WTC11 (cell line): ENCODE data around the gene SERPINE2. TPM values are rescaled to one million over a fixed set of nuclear protein-coding genes. Genes with fewer than 3 reads are reported as not detected.

Experiments used
- ATAC-seq: fragments of 200-7000 bp; cut with Tn5 transposase; 2 replicates; pipeline ENCODE4 v1.10.0; 2021; ENCODE audit warnings: mild to moderate bottlenecking, moderate library complexity
- CTCF ChIA-PET: fragments of 300-600 bp; sonication (Branson Sonifier 250); formaldehyde crosslinking; loops from one replicate; lab custom pipeline; 2021; ENCODE audit warnings: antibody characterized with exemption; lab: Charles Lee
- POLR2A ChIA-PET: fragments of 350-600 bp; sonication (Branson Sonifier 250); formaldehyde crosslinking; loops from one replicate; lab custom pipeline; 2021; ENCODE audit warnings: antibody characterized with exemption; lab: Charles Lee
- DNase-seq: peaks from one replicate; pipeline ENCODE4 v3.0.0; 2021; ENCODE audit warnings: low spot score
- H3K27ac Mint-ChIP-seq: 2 replicates; pipeline ENCODE4 v1.8.0; 2021; ENCODE audit warnings: mixed read lengths
- H3K27me3 Mint-ChIP-seq: 2 replicates; pipeline ENCODE4 v1.8.0; 2021; ENCODE audit warnings: low read depth, mild to moderate bottlenecking, moderate library complexity, mixed read lengths
- H3K36me3 Mint-ChIP-seq: 2 replicates; pipeline ENCODE4 v1.8.0; 2021; ENCODE audit warnings: mixed read lengths
- H3K4me1 Mint-ChIP-seq: 2 replicates; pipeline ENCODE4 v1.8.0; 2022; ENCODE audit warnings: mixed read lengths
- H3K4me3 Mint-ChIP-seq: 2 replicates; pipeline ENCODE4 v1.8.0; 2021; ENCODE audit warnings: mild to moderate bottlenecking, moderate library complexity, mixed read lengths
- H3K9me3 Mint-ChIP-seq: 2 replicates; pipeline ENCODE4 v1.8.0; 2021; ENCODE audit warnings: mixed read lengths
- EMX1 ChIP-seq: fragments of 250-450 bp; sonication (Bioruptor Pico); IDR thresholded peaks from 2 replicates; pipeline ENCODE4 v1.8.0; 2021; ENCODE audit warnings: mild to moderate bottlenecking
- ESRRA ChIP-seq: sonication (generic); formaldehyde crosslinking; IDR thresholded peaks from 2 replicates; pipeline ENCODE4 v1.8.1; 2022; ENCODE audit warnings: mild to moderate bottlenecking, missing genetic modification reagents, borderline replicate concordance
- ETV6 ChIP-seq: sonication (generic); formaldehyde crosslinking; IDR thresholded peaks from 2 replicates; pipeline ENCODE4 v1.8.1; 2022; ENCODE audit warnings: mild to moderate bottlenecking, missing genetic modification reagents
- FOXJ3 ChIP-seq: sonication (generic); formaldehyde crosslinking; IDR thresholded peaks from 2 replicates; pipeline ENCODE4 v1.9.0; 2021; ENCODE audit warnings: missing genetic modification reagents, mild to moderate bottlenecking, borderline replicate concordance
- GTF2I ChIP-seq: fragments of 250-450 bp; sonication (Bioruptor Pico); conservative IDR thresholded peaks from 2 replicates; pipeline ENCODE4 v1.4.0; 2021; ENCODE audit warnings: mild to moderate bottlenecking
- NFATC4 ChIP-seq: fragments of 250-450 bp; sonication (Bioruptor Pico); IDR thresholded peaks from 2 replicates; pipeline ENCODE4 v1.9.0; 2021; ENCODE audit warnings: mild to moderate bottlenecking
- NFE2L1 ChIP-seq: sonication (generic); formaldehyde crosslinking; IDR thresholded peaks from 2 replicates; pipeline ENCODE4 v1.8.1; 2023; ENCODE audit warnings: missing genetic modification reagents
- NFYB ChIP-seq: sonication (generic); formaldehyde crosslinking; conservative IDR thresholded peaks from 2 replicates; pipeline ENCODE4 v1.8.0; 2022; ENCODE audit warnings: low read depth, missing genetic modification reagents
- SMAD3 ChIP-seq: sonication (generic); formaldehyde crosslinking; IDR thresholded peaks from 2 replicates; pipeline ENCODE4 v1.8.0; 2022; ENCODE audit warnings: missing genetic modification reagents, mild to moderate bottlenecking, borderline replicate concordance
- TCF7 ChIP-seq: sonication (generic); formaldehyde crosslinking; IDR thresholded peaks from 2 replicates; pipeline ENCODE4 v1.8.0; 2022; ENCODE audit warnings: mild to moderate bottlenecking, low read depth, missing genetic modification reagents, moderate library complexity
- ZNF121 ChIP-seq: sonication (generic); formaldehyde crosslinking; IDR thresholded peaks from 2 replicates; pipeline ENCODE4 v1.8.0; 2023; ENCODE audit warnings: missing genetic modification reagents
- total RNA-seq: library from RNA; stranded (reverse); gene quantifications from 3 replicates; pipeline ENCODE4 v1.2.3, GENCODE V29; 2021
- TF ChIP-seq, protein P1 (sequence below): fragments of 250-450 bp; sonication (Bioruptor Pico); IDR thresholded peaks from 2 replicates; pipeline ENCODE4 v1.8.0; 2021; ENCODE audit warnings: mild to moderate bottlenecking
- TF ChIP-seq, protein P2 (sequence below): sonication (generic); formaldehyde crosslinking; IDR thresholded peaks from 2 replicates; pipeline ENCODE4 v1.8.0; 2023; ENCODE audit warnings: mild to moderate bottlenecking, missing genetic modification reagents
- TF ChIP-seq, protein P3 (sequence below): fragments of 250-450 bp; sonication (Bioruptor Pico); IDR thresholded peaks from 2 replicates; pipeline ENCODE4 v1.9.0; 2021; ENCODE audit warnings: moderate library complexity, mild to moderate bottlenecking, inconsistent platforms, borderline replicate concordance
- TF ChIP-seq, protein P4 (sequence below): sonication (generic); formaldehyde crosslinking; IDR thresholded peaks from 2 replicates; pipeline ENCODE4 v1.8.1; 2023; ENCODE audit warnings: mild to moderate bottlenecking, missing genetic modification reagents, borderline replicate concordance
- TF ChIP-seq, protein P5 (sequence below): sonication (generic); formaldehyde crosslinking; IDR thresholded peaks from 2 replicates; pipeline ENCODE4 v1.8.0; 2023; ENCODE audit warnings: missing genetic modification reagents, mild to moderate bottlenecking, borderline replicate concordance
- TF ChIP-seq, protein P6 (sequence below): sonication (generic); formaldehyde crosslinking; IDR thresholded peaks from 2 replicates; pipeline ENCODE4 v1.8.1; 2022; ENCODE audit warnings: low read depth, mild to moderate bottlenecking, moderate library complexity, missing genetic modification reagents, borderline replicate concordance
- TF ChIP-seq, protein P7 (sequence below): sonication (generic); formaldehyde crosslinking; IDR thresholded peaks from 2 replicates; pipeline ENCODE4 v1.8.0; 2022; ENCODE audit warnings: mild to moderate bottlenecking, missing genetic modification reagents

Gene SERPINE2
- total RNA-seq, 1 experiment from 2014 or later = 60.4 TPM

DNA sequence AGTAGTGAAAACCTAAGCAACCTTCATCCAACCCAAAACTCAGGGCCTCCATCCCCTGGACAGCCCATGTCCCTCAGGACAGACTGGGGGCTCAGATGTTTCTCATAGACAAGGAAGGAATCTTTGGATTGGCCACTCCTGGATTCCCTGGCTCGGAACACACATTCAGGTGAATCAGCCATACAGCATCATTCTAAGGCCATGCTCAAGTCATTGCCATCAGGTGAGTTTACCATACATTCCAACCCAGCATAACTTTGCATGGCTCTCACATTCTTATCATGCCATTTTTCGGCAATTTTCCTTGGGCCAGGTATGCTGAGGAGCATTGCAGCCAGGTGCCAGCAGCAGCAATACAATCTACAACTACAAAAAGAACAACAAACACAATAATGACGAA lies 34.6 kb upstream of the SERPINE2 start:
- no peaks in the 10 kb centered on the region for H3K4me1 Mint-ChIP-seq
- no peaks in the 10 kb centered on the region for H3K27me3 Mint-ChIP-seq
- no peak overlapping the region for H3K4me3 Mint-ChIP-seq
- ATAC-seq = no peak
- ChIA-PET CTCF (no interaction called here), POLR2A (no interaction called here)
- no peaks in the 10 kb centered on the region for H3K36me3 Mint-ChIP-seq
- no peak for DNase-seq
- TF ChIP-seq EMX1 (CRISPR knock-in tag) = no peak
- TF ChIP-seq, protein P1, sequence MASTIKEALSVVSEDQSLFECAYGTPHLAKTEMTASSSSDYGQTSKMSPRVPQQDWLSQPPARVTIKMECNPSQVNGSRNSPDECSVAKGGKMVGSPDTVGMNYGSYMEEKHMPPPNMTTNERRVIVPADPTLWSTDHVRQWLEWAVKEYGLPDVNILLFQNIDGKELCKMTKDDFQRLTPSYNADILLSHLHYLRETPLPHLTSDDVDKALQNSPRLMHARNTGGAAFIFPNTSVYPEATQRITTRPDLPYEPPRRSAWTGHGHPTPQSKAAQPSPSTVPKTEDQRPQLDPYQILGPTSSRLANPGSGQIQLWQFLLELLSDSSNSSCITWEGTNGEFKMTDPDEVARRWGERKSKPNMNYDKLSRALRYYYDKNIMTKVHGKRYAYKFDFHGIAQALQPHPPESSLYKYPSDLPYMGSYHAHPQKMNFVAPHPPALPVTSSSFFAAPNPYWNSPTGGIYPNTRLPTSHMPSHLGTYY (CRISPR knock-in tag) = no peak
- no peak for TF ChIP-seq GTF2I
- TF ChIP-seq, protein P2, sequence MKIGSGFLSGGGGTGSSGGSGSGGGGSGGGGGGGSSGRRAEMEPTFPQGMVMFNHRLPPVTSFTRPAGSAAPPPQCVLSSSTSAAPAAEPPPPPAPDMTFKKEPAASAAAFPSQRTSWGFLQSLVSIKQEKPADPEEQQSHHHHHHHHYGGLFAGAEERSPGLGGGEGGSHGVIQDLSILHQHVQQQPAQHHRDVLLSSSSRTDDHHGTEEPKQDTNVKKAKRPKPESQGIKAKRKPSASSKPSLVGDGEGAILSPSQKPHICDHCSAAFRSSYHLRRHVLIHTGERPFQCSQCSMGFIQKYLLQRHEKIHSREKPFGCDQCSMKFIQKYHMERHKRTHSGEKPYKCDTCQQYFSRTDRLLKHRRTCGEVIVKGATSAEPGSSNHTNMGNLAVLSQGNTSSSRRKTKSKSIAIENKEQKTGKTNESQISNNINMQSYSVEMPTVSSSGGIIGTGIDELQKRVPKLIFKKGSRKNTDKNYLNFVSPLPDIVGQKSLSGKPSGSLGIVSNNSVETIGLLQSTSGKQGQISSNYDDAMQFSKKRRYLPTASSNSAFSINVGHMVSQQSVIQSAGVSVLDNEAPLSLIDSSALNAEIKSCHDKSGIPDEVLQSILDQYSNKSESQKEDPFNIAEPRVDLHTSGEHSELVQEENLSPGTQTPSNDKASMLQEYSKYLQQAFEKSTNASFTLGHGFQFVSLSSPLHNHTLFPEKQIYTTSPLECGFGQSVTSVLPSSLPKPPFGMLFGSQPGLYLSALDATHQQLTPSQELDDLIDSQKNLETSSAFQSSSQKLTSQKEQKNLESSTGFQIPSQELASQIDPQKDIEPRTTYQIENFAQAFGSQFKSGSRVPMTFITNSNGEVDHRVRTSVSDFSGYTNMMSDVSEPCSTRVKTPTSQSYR = no peak
- TF ChIP-seq ETV6 (CRISPR knock-in tag) = no peak
- TF ChIP-seq NFE2L1 = no peak
- TF ChIP-seq, protein P3, sequence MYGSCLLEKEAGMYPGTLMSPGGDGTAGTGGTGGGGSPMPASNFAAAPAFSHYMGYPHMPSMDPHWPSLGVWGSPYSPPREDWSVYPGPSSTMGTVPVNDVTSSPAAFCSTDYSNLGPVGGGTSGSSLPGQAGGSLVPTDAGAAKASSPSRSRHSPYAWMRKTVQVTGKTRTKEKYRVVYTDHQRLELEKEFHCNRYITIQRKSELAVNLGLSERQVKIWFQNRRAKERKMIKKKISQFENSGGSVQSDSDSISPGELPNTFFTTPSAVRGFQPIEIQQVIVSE (CRISPR knock-in tag) = no peak
- H3K9me3 Mint-ChIP-seq = peaks cover 9% of the 10 kb centered on the region; the same call in 1 of the 2 replicates
- no peak overlapping the region for H3K27ac Mint-ChIP-seq

DNA sequence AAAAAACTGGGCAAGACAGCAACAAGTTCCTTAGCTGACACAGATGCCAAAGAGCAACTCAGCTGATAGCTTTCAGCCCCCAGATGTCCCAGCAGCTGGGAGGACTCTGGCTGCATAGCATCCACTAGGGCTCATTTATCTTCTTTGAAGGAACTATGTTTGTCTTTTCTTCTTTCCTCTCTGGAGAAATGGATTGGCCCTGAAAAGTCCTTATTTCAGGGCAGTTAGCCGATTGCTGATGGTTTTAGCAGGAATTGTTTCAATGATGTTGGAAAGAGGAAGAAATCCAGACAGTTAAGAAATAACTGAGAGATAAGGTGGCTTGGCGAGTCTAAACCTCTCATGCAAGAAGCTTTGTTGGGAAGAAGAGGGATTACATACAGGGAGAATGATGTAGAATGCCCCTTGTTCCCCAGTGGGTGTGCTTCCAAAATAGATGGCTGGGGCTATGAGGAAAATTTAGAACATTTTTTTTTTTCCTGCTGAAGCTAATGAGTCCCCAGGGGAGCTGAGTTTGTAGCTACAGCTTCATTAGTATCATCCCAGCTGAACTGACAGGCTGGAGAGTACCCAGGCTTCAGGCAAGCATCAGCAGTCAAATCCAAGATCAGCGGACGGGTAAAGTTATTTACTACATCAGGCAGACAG lies 33.6 kb upstream of the SERPINE2 start:
- Mint-ChIP-seq H3K4me1 (no peaks in the 10 kb centered on the region), H3K9me3 (peaks cover 9% of the 10 kb centered on the region; the same call in 1 of the 2 replicates), H3K27ac (no peak overlapping the region), H3K36me3 (no peaks in the 10 kb centered on the region), H3K4me3 (no peak overlapping the region), H3K27me3 (no peaks in the 10 kb centered on the region)
- ChIA-PET CTCF (interaction anchor here (0.7 kb wide), 1 partner anchor 103 kb away, joined by 3 read pairs; no protein-coding TSS in a partner anchor), POLR2A (no interaction called here)
- DNase-seq (no peak), ATAC-seq (no peak)
- TF ChIP-seq, protein P4, sequence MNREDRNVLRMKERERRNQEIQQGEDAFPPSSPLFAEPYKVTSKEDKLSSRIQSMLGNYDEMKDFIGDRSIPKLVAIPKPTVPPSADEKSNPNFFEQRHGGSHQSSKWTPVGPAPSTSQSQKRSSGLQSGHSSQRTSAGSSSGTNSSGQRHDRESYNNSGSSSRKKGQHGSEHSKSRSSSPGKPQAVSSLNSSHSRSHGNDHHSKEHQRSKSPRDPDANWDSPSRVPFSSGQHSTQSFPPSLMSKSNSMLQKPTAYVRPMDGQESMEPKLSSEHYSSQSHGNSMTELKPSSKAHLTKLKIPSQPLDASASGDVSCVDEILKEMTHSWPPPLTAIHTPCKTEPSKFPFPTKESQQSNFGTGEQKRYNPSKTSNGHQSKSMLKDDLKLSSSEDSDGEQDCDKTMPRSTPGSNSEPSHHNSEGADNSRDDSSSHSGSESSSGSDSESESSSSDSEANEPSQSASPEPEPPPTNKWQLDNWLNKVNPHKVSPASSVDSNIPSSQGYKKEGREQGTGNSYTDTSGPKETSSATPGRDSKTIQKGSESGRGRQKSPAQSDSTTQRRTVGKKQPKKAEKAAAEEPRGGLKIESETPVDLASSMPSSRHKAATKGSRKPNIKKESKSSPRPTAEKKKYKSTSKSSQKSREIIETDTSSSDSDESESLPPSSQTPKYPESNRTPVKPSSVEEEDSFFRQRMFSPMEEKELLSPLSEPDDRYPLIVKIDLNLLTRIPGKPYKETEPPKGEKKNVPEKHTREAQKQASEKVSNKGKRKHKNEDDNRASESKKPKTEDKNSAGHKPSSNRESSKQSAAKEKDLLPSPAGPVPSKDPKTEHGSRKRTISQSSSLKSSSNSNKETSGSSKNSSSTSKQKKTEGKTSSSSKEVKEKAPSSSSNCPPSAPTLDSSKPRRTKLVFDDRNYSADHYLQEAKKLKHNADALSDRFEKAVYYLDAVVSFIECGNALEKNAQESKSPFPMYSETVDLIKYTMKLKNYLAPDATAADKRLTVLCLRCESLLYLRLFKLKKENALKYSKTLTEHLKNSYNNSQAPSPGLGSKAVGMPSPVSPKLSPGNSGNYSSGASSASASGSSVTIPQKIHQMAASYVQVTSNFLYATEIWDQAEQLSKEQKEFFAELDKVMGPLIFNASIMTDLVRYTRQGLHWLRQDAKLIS (CRISPR knock-in tag) = no peak
- TF ChIP-seq FOXJ3 (CRISPR knock-in tag) (no peak), TCF7 (no peak), NFATC4 (CRISPR knock-in tag) (no peak), NFYB (CRISPR knock-in tag) (no peak), ZNF121 (CRISPR knock-in tag) (no peak), ESRRA (no peak), SMAD3 (CRISPR knock-in tag) (no peak)
- TF ChIP-seq, protein P5, sequence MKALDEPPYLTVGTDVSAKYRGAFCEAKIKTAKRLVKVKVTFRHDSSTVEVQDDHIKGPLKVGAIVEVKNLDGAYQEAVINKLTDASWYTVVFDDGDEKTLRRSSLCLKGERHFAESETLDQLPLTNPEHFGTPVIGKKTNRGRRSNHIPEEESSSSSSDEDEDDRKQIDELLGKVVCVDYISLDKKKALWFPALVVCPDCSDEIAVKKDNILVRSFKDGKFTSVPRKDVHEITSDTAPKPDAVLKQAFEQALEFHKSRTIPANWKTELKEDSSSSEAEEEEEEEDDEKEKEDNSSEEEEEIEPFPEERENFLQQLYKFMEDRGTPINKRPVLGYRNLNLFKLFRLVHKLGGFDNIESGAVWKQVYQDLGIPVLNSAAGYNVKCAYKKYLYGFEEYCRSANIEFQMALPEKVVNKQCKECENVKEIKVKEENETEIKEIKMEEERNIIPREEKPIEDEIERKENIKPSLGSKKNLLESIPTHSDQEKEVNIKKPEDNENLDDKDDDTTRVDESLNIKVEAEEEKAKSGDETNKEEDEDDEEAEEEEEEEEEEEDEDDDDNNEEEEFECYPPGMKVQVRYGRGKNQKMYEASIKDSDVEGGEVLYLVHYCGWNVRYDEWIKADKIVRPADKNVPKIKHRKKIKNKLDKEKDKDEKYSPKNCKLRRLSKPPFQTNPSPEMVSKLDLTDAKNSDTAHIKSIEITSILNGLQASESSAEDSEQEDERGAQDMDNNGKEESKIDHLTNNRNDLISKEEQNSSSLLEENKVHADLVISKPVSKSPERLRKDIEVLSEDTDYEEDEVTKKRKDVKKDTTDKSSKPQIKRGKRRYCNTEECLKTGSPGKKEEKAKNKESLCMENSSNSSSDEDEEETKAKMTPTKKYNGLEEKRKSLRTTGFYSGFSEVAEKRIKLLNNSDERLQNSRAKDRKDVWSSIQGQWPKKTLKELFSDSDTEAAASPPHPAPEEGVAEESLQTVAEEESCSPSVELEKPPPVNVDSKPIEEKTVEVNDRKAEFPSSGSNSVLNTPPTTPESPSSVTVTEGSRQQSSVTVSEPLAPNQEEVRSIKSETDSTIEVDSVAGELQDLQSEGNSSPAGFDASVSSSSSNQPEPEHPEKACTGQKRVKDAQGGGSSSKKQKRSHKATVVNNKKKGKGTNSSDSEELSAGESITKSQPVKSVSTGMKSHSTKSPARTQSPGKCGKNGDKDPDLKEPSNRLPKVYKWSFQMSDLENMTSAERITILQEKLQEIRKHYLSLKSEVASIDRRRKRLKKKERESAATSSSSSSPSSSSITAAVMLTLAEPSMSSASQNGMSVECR = no peak
- TF ChIP-seq, protein P6, sequence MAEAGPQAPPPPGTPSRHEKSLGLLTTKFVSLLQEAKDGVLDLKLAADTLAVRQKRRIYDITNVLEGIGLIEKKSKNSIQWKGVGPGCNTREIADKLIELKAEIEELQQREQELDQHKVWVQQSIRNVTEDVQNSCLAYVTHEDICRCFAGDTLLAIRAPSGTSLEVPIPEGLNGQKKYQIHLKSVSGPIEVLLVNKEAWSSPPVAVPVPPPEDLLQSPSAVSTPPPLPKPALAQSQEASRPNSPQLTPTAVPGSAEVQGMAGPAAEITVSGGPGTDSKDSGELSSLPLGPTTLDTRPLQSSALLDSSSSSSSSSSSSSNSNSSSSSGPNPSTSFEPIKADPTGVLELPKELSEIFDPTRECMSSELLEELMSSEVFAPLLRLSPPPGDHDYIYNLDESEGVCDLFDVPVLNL (CRISPR knock-in tag) = no peak
- TF ChIP-seq, protein P7, sequence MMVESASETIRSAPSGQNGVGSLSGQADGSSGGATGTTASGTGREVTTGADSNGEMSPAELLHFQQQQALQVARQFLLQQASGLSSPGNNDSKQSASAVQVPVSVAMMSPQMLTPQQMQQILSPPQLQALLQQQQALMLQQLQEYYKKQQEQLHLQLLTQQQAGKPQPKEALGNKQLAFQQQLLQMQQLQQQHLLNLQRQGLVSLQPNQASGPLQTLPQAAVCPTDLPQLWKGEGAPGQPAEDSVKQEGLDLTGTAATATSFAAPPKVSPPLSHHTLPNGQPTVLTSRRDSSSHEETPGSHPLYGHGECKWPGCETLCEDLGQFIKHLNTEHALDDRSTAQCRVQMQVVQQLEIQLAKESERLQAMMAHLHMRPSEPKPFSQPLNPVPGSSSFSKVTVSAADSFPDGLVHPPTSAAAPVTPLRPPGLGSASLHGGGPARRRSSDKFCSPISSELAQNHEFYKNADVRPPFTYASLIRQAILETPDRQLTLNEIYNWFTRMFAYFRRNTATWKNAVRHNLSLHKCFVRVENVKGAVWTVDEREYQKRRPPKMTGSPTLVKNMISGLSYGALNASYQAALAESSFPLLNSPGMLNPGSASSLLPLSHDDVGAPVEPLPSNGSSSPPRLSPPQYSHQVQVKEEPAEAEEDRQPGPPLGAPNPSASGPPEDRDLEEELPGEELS = no peak
